AG20443 (cell line): Measurements from ENCODE around the gene ASB18.

Experiments used
- DNase-seq: peaks from one replicate; pipeline ENCODE4 v3.0.0; 2012; ENCODE audit warnings: low spot score, mixed read lengths

Gene ASB18

GRCh38 chr2:236162031-236162845, 102.0 kb downstream of the ASB18 start:
- DNase-seq: peak; percentile 12

DNA sequence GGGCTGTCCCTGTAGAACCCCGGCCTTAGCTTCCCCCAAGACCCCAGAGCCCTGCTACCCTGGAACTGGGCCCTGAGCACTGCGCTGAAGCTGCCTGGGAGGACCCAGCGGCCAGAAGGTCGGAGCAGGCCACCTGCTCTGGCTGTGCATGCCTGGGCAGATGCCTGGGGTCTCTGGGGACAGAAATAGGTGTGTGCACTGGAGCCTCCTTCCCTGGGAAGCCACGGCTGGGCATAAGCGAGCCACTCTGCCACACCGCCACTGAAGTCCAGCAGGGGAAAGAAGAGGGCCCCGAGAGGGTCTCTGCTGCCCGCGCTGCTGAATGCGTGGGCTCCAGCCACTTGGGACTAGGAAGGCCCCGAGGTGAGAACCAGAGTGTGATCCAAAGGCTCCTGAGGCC, 102.7 kb downstream of the ASB18 start:
- DNase-seq: peak; percentile 12

DNA sequence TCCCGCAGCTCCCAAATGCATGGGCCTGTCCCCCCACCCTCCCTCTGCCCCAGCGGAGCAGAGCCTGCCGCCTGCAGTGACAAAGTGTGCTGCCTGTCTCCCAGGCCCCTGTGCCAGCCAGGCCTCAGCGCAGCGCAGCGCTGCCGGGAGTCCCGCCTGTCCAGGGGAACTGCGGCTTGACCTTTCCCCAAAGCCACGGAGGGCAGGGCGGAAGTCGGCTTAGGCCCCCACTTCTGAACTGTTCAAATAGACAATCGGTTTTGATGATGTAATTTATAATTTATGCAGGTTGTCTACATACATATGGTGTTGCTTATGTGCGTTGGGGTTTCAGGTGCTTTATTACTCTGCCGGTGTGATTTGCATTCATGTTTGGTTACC, 103.1 kb downstream of the ASB18 start:
- peak; percentile 7 for DNase-seq

DNA sequence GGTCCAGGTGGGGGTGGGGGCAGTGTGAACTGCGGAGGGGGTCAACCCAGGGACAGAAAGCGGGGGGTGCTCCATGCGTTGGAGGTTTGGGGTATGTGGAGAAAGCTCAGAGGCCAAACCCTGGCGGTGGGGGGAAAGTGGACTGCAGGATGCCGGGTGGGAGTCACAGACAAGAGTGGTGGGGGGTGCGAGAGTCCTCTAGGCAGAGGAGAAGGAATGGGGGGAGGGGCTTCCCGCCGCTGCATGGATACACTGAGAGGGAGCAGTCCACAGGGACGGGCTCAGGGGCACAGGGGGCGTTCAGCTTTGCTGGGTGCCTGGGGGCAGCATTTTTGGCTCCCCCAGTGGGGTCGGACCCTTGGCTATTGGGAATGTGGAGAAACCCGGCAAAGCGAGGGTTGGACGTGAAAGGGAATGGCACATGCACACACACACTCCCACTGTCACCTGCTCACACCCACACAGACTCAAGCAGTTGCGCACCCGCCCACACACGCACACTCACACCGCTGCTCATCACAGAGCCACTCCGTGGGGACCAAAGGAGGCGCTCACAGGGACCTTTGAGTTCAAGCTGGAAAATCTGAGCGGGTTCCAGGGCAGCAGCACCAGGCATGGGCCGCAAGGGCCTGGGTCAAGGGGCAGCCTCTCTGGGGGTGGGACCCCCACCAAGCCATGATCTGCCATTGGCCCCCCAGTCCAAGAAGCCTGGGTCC, 103.7 kb downstream of the ASB18 start:
- DNase-seq: peak; percentile 8

- DNase-seq: no peak
These were observed 104.4 kb downstream of the ASB18 start for GRCh38 chr2:236159778-236160170.

DNA sequence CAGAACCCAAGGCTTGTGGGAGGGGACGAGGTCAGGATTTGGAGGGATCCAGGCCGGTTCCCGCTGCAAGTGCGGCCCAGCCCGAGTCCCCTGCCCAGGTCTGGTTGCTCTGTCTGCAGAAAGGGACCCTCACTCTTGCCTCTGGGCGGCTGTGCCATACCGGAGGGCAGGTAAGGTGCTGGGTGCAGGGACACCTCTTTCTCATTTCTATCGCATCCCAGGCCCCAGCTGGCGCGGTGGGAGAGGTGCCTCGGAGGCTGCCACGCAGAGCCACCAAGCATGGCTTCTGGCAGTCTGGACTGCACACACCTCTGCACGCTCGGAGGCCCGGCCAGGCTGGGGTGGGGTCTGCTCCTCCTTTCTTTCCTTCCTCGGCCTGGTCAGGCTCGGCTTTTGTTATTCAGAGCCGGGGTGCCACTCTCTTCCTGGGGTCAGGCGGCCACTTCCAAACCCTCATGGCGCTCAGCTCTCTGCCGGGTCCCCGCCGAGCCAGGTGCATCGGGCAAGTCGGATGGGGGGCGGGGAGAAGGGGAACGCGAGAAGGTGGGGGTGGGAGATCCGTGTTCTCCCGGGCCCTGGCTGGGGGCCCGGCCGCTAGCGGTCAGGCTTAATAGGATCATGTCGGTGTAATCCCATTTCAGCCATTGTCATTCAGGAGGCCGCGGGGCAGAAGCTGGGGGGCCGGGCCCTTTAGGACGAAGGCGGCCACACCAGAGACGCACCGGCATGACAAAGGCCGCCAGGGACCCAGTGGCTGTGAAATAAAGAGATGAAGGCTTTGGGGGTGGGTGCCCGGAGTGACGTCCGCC, 105.0 kb downstream of the ASB18 start:
- DNase-seq: peak; percentile 7

GRCh38 chr2:236157815-236158498, 106.2 kb downstream of the ASB18 start:
- DNase-seq: peak; percentile 9

GRCh38 chr2:236157366-236157765, 106.8 kb downstream of the ASB18 start:
- DNase-seq: peak; percentile 6

DNA sequence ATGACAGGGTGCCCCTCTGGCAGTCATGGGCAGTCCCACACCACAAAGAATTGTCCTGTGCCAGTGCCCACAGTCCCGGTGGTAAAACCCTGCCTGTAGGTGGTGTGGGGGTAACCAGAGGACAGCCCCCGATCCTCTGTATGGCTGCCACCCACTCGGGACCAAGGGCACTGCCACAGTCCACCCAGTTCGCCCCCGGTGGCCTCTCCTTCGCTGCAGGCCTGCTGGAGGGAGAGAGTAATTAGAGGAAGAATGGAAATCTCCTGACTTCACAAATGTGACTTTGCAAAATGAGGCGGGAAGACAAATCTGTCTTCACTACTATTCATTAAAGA, 107.4 kb downstream of the ASB18 start:
- peak; percentile 8 for DNase-seq

- DNase-seq: peak; percentile 8
These were observed 107.9 kb downstream of the ASB18 start for GRCh38 chr2:236156095-236156859.

DNA sequence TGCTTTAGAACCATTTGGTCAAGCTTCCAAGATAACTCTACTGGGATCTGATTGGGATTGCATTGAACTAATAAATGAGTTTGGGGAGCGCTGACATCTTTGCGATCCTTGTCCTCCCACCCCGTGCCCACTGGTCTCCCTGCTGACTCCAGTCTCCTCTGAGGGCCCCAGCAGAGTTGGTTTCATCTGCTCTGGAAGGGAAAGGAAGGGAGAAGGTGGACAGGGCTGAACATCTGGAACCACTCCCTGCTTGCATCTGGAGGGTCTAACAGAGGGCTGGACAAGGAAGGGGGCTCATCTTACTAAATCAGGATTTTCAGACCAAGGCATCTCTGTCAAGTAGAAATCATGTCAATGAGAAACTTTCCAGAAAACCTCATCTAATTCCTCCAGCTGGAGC, 108.8 kb downstream of the ASB18 start:
- no peak for DNase-seq

DNA sequence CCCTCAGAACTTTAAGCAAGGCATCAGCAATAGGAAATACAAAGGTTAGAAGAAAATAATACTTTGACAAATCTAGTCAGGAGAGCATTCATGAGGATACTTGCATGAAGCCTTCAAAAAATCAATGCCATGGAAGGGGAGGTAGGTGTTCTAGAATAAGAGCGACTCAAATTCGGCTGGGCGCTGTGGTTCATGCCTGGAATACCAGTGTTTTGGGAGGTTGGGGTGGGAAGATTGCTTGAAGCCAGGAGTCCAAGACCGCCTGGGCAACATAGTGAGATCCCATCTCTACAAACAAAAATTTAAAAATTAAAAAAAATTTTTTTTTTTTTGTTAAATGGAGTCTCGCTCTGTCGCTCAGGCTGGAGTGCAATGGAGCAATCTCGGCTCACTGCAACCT, 117.8 kb downstream of the ASB18 start:
- DNase-seq: no peak

GRCh38 chr2:236143811-236144210, 120.4 kb downstream of the ASB18 start:
- no peak for DNase-seq
